ENCODE data around the gene EIF4EBP3. TPM values are rescaled to one million over a fixed set of nuclear protein-coding genes. Genes with fewer than 3 reads are reported as not detected.

The EIF4EBP3 gene
- total RNA-seq, 4 donors from 2014 or later: 38.6 to 118 (median 51.8) TPM

- no peak for ATAC-seq
Observed at GRCh38 chr5:140544986-140545385, 2.5 kb upstream of the EIF4EBP3 start.

GRCh38 chr5:140545606-140546005 is 1.9 kb upstream of the EIF4EBP3 start:
- intact Hi-C loops (cut with DNase I; ENCODE audit: low total_unique reads): loop anchor here (2.0 to 5.0 kb wide), 3 partner anchors 93 to 157 kb away; partner anchors contain the start of genes ANKHD1, TMCO6 and ZMAT2
- H3K4me1 ChIP-seq: peaks cover 37 to 45% of the 10 kb centered on the region in 2 donors
- in situ Hi-C loops (cut with MboI; ENCODE audit: low sequenced_read_pairs in 4 of 4): loop anchor here in 2 of 4 donors (10.0 kb wide), 1 partner anchor 99 kb away; the partner anchor contains the start of genes IK (in 2 of the 2) and NDUFA2 (in 2 of the 2)

More at GRCh38 chr5:140544986-140545385, 2.5 kb upstream of the EIF4EBP3 start:
- H3K4me1 ChIP-seq: peaks cover 31 to 38% of the 10 kb centered on the region in 2 donors
- in situ Hi-C loops (cut with MboI; ENCODE audit: low sequenced_read_pairs in 4 of 4) (loop anchor here in 2 of 4 donors (10.0 kb wide), 1 partner anchor 100 kb away; the partner anchor contains the start of genes IK (in 2 of the 2) and NDUFA2 (in 2 of the 2)), intact Hi-C loops (cut with DNase I; ENCODE audit: low total_unique reads) (loop anchor here (5.0 kb wide), 1 partner anchor 157 kb away; the partner anchor contains the start of gene ZMAT2)
- H3K4me3 ChIP-seq: no peak overlapping the region
- no peaks in the 10 kb centered on the region for H3K27me3 ChIP-seq
- no peak for DNase-seq
- peaks cover 0 to 39% of the 10 kb centered on the region in 2 donors for H3K36me3 ChIP-seq
- no peak overlapping the region for H3K27ac ChIP-seq
- TF ChIP-seq POLR2A (IDR thresholded peaks at IDR 0.05) (no peak), CTCF (IDR thresholded peaks at IDR 0.05 in 4 of 5, conservative IDR thresholded peaks at IDR 0.05 in 1 of 5) (no peak)
- H3K9me3 ChIP-seq: no peaks in the 10 kb centered on the region

GRCh38 chr5:140546851-140547507 is 483 bp upstream of the EIF4EBP3 start:
- Histone ChIP-seq H3K27ac (peak overlapping the region; percentile 92 to 100 (median 100)), H3K36me3 (peaks cover 0 to 46% of the 10 kb centered on the region in 2 donors), H3K4me3 (peak overlapping the region; percentile 16 to 79 (median 78)), H3K27me3 (no peaks in the 10 kb centered on the region), H3K4me1 (peaks cover 46 to 52% of the 10 kb centered on the region in 2 donors), H3K9me3 (no peaks in the 10 kb centered on the region)
- in situ Hi-C loops (cut with MboI; ENCODE audit: low sequenced_read_pairs in 4 of 4): loop anchor here in 2 of 4 donors (10.0 kb wide), 1 partner anchor 98 kb away; the partner anchor contains the start of genes IK (in 2 of the 2) and NDUFA2 (in 2 of the 2)
- intact Hi-C loops (cut with DNase I; ENCODE audit: low total_unique reads): loop anchor here (2.0 to 5.0 kb wide), 3 partner anchors 92 to 155 kb away; partner anchors contain the start of genes ANKHD1, TMCO6 and ZMAT2
- DNase-seq: no peak
- peak in 1 of 2 donors; percentile 5 for ATAC-seq
- no peak for TF ChIP-seq POLR2A (IDR thresholded peaks at IDR 0.05)
- no peak for TF ChIP-seq CTCF (IDR thresholded peaks at IDR 0.05 in 4 of 5, conservative IDR thresholded peaks at IDR 0.05 in 1 of 5)

More at GRCh38 chr5:140545606-140546005, 1.9 kb upstream of the EIF4EBP3 start:
- DNase-seq (no peak), ATAC-seq (no peak)
- peak overlapping the region in 3 of 4 donors; percentile 92 to 100 (median 99) for H3K27ac ChIP-seq
- peaks cover 0 to 39% of the 10 kb centered on the region in 2 donors for H3K36me3 ChIP-seq
- no peak for TF ChIP-seq POLR2A (IDR thresholded peaks at IDR 0.05)
- TF ChIP-seq CTCF (IDR thresholded peaks at IDR 0.05 in 4 of 5, conservative IDR thresholded peaks at IDR 0.05 in 1 of 5): no peak
- H3K27me3 ChIP-seq: no peaks in the 10 kb centered on the region
- no peak overlapping the region for H3K4me3 ChIP-seq
- H3K9me3 ChIP-seq: no peaks in the 10 kb centered on the region

GRCh38 chr5:140548300-140548688 is 832 bp downstream of the EIF4EBP3 start:
- Histone ChIP-seq H3K27ac (peak overlapping the region; percentile 92 to 100 (median 100)), H3K36me3 (peaks cover 0 to 42% of the 10 kb centered on the region in 2 donors), H3K4me3 (peak overlapping the region; percentile 54 to 79 (median 78)), H3K27me3 (no peaks in the 10 kb centered on the region), H3K9me3 (no peaks in the 10 kb centered on the region), H3K4me1 (peaks cover 46 to 52% of the 10 kb centered on the region in 2 donors)
- TF ChIP-seq CTCF (IDR thresholded peaks at IDR 0.05 in 4 of 5, conservative IDR thresholded peaks at IDR 0.05 in 1 of 5): no peak
- TF ChIP-seq POLR2A (IDR thresholded peaks at IDR 0.05): peak in 1 of 2 donors; percentile 48
- intact Hi-C loops (cut with DNase I; ENCODE audit: low total_unique reads) (loop anchor here (1.0 to 5.0 kb wide), 2 partner anchors 16 to 154 kb away; partner anchors contain the start of genes APBB3, SLC35A4 and ZMAT2), in situ Hi-C loops (cut with MboI; ENCODE audit: low sequenced_read_pairs in 4 of 4) (loop anchor here in 2 of 4 donors (10.0 kb wide), 1 partner anchor 97 kb away; the partner anchor contains the start of genes IK (in 2 of the 2) and NDUFA2 (in 2 of the 2))
- ATAC-seq (peak; percentile 60 to 65), DNase-seq (peak; percentile 85 to 93)
